PC-3 (cell line): ENCODE results near the gene ARRB1. TPM values are rescaled to one million over a fixed set of nuclear protein-coding genes. Genes with fewer than 3 reads are reported as not detected.

Source experiments
- ATAC-seq: fragments of 200-7000 bp; cut with Tn5 transposase; 2 replicates; pipeline ENCODE4 v1.9.1; 2020; ENCODE audit warnings: mild to moderate bottlenecking, moderate library complexity
- BruUV-seq: library from RNA; stranded (reverse); fragments of 400-500 nt; replicated peaks from 2 replicates; lab custom pipeline; 2021; lab: Mats Ljungman, UMichigan
- CTCF ChIA-PET: fragments of 300-600 bp; sonication (Branson Sonifier 250); formaldehyde crosslinking; loops from one replicate; lab custom pipeline; 2022; ENCODE audit warnings: antibody characterized with exemption; lab: Charles Lee
- POLR2A ChIA-PET: fragments of 300-600 bp; sonication (Branson Sonifier 250); formaldehyde crosslinking; loops from one replicate; lab custom pipeline; 2022; ENCODE audit warnings: antibody characterized with exemption; ENCODE audit not compliant: unreplicated experiment; lab: Charles Lee
- DNase-seq: peaks from one replicate; pipeline ENCODE4 v3.0.0-alpha.2; 2015
- H2AFZ ChIP-seq: fragments of 300-600 bp; sonication (generic); 2 replicates; pipeline ENCODE4 v1.6.0; 2016; ENCODE audit warnings: antibody characterized with exemption, low read length
- H3F3A ChIP-seq: fragments of 300-600 bp; sonication (generic); one replicate; pipeline ENCODE4 v1.6.0; 2017; ENCODE audit warnings: antibody characterized with exemption, low read length, control low read depth, mild to moderate bottlenecking; ENCODE audit not compliant: unreplicated experiment
- H3K27ac ChIP-seq: fragments of 300-600 bp; sonication (generic); 2 replicates; pipeline ENCODE4 v1.5.1; 2016; ENCODE audit warnings: mild to moderate bottlenecking, low read length
- H3K27me3 ChIP-seq: fragments of 300-600 bp; sonication (generic); 2 replicates; pipeline ENCODE4 v1.6.1; 2016; ENCODE audit warnings: low read length, mixed read lengths
- H3K36me3 ChIP-seq: fragments of 300-600 bp; sonication (generic); 2 replicates; pipeline ENCODE4 v1.6.1; 2016; ENCODE audit warnings: low read depth, mixed run types, low read length, mixed read lengths
- H3K4me1 ChIP-seq: fragments of 300-600 bp; sonication (generic); 2 replicates; pipeline ENCODE4 v1.5.1; 2016; ENCODE audit warnings: low read length; ENCODE audit not compliant: insufficient read depth
- H3K4me2 ChIP-seq: fragments of 300-600 bp; sonication (generic); 2 replicates; pipeline ENCODE4 v1.6.0; 2016; ENCODE audit warnings: low read length
- H3K4me3 ChIP-seq: fragments of 300-600 bp; sonication (generic); 2 replicates; pipeline ENCODE4 v1.5.1; 2016; ENCODE audit warnings: mild to moderate bottlenecking, low read length, mixed read lengths
- H3K79me2 ChIP-seq: fragments of 300-600 bp; sonication (generic); 2 replicates; pipeline ENCODE4 v1.6.1; 2017; ENCODE audit warnings: low read length, mixed read lengths
- H3K9ac ChIP-seq: fragments of 300-600 bp; sonication (generic); 2 replicates; pipeline ENCODE4 v1.6.0; 2016; ENCODE audit warnings: mild to moderate bottlenecking, low read length
- H3K9me2 ChIP-seq: fragments of 300-600 bp; sonication (generic); replicated peaks from 2 replicates; pipeline ENCODE4 v1.6.1; 2016; ENCODE audit warnings: mixed run types, low read length, mixed read lengths
- H3K9me3 ChIP-seq: fragments of 300-600 bp; sonication (generic); 2 replicates; pipeline ENCODE4 v1.6.1; 2016; ENCODE audit warnings: low read length, mixed read lengths
- H4K20me1 ChIP-seq: fragments of 300-600 bp; sonication (generic); 2 replicates; pipeline ENCODE4 v1.6.1; 2016; ENCODE audit warnings: low read length, mixed read lengths
- EZH2 ChIP-seq: fragments of 300-600 bp; sonication (generic); IDR thresholded peaks from one replicate; pipeline ENCODE4 v1.6.1; 2017; ENCODE audit warnings: antibody characterized with exemption, mild to moderate bottlenecking, low read length; ENCODE audit not compliant: unreplicated experiment
- EZH2phosphoT487 ChIP-seq: fragments of 300-600 bp; sonication (generic); IDR thresholded peaks from 2 replicates; pipeline ENCODE4 v1.6.1; 2018; ENCODE audit warnings: mild to moderate bottlenecking, antibody characterized with exemption, low read length, borderline replicate concordance
- intact Hi-C: fragments of 100-400 bp; cut with micrococcal nuclease; formaldehyde crosslinking; loops from 2 replicates; pipeline ENCODE4 v1.9.0; 2023
- total RNA-seq: library from RNA; depleted of rRNA; stranded (reverse); fragments of >200 nt; gene quantifications from 2 replicates; pipeline ENCODE4 v1.2.3, GENCODE V29; 2014
- TF ChIP-seq, protein P1 (sequence below): fragments of 300-600 bp; sonication (generic); conservative IDR thresholded peaks from 2 replicates; pipeline ENCODE4 v1.5.1; 2017; ENCODE audit warnings: antibody characterized with exemption, low read depth, mild to moderate bottlenecking, low read length

Gene ARRB1
- total RNA-seq, 1 experiment from 2014 or later: 19.1 TPM

DNA sequence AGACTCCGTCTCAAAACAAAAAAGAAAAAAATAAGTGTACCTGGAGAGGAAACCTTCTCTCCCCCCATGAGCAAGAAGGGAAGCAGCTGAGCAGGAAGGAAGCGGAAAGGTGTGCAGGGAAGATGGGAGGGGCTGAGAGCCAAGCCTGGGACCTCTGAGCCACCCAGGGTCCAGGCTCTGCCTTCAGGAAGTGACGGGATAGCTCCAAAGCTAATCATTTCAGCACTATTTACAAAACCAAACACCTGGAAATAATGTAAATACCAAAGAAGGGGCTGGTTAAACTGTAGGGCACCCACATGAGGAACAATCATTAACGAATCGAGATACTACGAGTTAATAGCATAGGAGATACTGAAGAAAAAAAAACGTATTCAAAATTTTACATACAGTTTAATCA lies 27.9 kb downstream of the ARRB1 start:
- H3K9me3 ChIP-seq: no peaks in the 10 kb centered on the region
- H3K79me2 ChIP-seq: no peaks in the 10 kb centered on the region
- ATAC-seq (no peak), DNase-seq (no peak)
- no peaks in the 10 kb centered on the region for H3K27me3 ChIP-seq
- no TSS peak for BruUV-seq
- H3K4me2 ChIP-seq: no peak overlapping the region
- no peaks in the 10 kb centered on the region for H4K20me1 ChIP-seq
- intact Hi-C loops: no loop called here
- H3K27ac ChIP-seq: no peak overlapping the region
- no peaks in the 10 kb centered on the region for H3K36me3 ChIP-seq
- peaks cover 32% of the 10 kb centered on the region for H3K4me1 ChIP-seq
- ChIA-PET POLR2A (no interaction called here), CTCF (interaction anchor here (0.7 kb wide), 1 partner anchor 44 kb away, joined by 5 read pairs; no protein-coding TSS in a partner anchor)
- no peaks in the 10 kb centered on the region for H3F3A ChIP-seq
- H2AFZ ChIP-seq: no peak overlapping the region
- no peak overlapping the region for H3K9ac ChIP-seq
- TF ChIP-seq EZH2phosphoT487: no peak
- H3K4me3 ChIP-seq: no peak overlapping the region
- H3K9me2 ChIP-seq: no peaks in the 10 kb centered on the region

DNA sequence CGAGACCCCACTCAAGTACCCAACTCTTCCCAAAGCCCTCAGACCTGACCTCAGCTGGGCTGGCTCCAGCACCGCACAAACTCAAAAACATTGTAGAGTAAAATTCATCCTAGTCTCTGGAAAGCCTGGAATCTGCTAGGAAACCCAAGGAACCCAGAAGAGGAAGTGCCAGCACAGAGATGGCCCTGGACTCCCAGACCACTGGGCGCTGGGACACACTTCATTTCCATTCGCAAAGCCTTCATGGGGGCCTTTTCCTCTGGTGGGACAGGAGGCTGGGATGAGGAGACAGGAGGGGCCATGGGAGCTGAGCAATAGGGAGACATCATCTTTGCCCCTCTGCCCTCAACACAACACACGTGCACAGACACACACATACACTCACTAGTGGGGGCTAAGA lies 30.8 kb downstream of the ARRB1 start:
- DNase-seq (no peak), ATAC-seq (no peak)
- Histone ChIP-seq H3K9ac (no peak overlapping the region), H3K4me1 (peaks cover 14% of the 10 kb centered on the region), H3K27ac (no peak overlapping the region), H2AFZ (no peak overlapping the region), H3K4me2 (no peak overlapping the region), H3K27me3 (no peaks in the 10 kb centered on the region), H3K79me2 (no peaks in the 10 kb centered on the region), H3K36me3 (no peaks in the 10 kb centered on the region), H3F3A (no peaks in the 10 kb centered on the region), H4K20me1 (no peaks in the 10 kb centered on the region), H3K9me3 (no peaks in the 10 kb centered on the region), H3K9me2 (no peaks in the 10 kb centered on the region), H3K4me3 (no peak overlapping the region)
- intact Hi-C loops: no loop called here
- CTCF ChIA-PET: no interaction called here
- no TSS peak for BruUV-seq
- TF ChIP-seq, protein P1, sequence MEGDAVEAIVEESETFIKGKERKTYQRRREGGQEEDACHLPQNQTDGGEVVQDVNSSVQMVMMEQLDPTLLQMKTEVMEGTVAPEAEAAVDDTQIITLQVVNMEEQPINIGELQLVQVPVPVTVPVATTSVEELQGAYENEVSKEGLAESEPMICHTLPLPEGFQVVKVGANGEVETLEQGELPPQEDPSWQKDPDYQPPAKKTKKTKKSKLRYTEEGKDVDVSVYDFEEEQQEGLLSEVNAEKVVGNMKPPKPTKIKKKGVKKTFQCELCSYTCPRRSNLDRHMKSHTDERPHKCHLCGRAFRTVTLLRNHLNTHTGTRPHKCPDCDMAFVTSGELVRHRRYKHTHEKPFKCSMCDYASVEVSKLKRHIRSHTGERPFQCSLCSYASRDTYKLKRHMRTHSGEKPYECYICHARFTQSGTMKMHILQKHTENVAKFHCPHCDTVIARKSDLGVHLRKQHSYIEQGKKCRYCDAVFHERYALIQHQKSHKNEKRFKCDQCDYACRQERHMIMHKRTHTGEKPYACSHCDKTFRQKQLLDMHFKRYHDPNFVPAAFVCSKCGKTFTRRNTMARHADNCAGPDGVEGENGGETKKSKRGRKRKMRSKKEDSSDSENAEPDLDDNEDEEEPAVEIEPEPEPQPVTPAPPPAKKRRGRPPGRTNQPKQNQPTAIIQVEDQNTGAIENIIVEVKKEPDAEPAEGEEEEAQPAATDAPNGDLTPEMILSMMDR: no peak
- TF ChIP-seq EZH2phosphoT487 (no peak), EZH2 (no peak)
- POLR2A ChIA-PET: no interaction called here

DNA sequence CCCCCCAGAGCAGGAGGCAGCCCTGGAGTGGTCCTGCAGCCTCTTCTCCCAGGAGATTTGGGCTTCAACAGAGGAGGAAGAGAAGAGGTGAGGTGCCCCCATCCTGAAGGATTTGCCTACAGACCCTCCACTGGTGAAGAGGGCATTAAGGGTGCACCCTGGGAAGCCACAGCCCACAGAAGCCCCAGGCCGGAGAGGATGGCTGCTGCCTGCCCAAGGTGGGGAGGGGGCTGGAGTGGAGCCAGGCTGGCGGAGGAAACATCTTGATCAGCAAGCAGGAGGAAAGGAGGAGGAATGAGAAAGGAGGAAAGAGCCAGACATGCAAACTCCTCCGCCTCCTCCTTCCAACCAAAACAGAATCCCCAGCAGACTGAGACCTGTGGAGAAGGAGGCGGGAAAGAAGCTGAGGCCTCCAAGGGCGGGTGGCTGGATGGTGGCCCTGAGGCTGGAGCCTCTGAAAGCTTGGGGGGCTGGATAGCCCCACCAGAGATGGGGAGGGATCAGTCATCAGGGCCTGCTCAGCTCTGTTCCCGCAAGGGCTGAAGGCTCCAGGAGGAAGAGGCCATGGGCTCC lies 31.3 kb downstream of the ARRB1 start:
- no peak for DNase-seq
- no peak for ATAC-seq
- no peak overlapping the region for H3K9ac ChIP-seq
- BruUV-seq: no TSS peak
- no peaks in the 10 kb centered on the region for H3K36me3 ChIP-seq
- ChIA-PET CTCF (no interaction called here), POLR2A (no interaction called here)
- H3F3A ChIP-seq: no peaks in the 10 kb centered on the region
- H3K9me2 ChIP-seq: no peaks in the 10 kb centered on the region
- no peak overlapping the region for H3K4me2 ChIP-seq
- no peaks in the 10 kb centered on the region for H4K20me1 ChIP-seq
- no peak overlapping the region for H3K4me3 ChIP-seq
- H3K27me3 ChIP-seq: no peaks in the 10 kb centered on the region
- intact Hi-C loops: no loop called here
- no peaks in the 10 kb centered on the region for H3K9me3 ChIP-seq
- TF ChIP-seq EZH2phosphoT487: no peak
- TF ChIP-seq, protein P1: no peak
- no peak for TF ChIP-seq EZH2
- H3K79me2 ChIP-seq: no peaks in the 10 kb centered on the region
- no peak overlapping the region for H2AFZ ChIP-seq
- no peak overlapping the region for H3K27ac ChIP-seq
- H3K4me1 ChIP-seq: peaks cover 9% of the 10 kb centered on the region; the same call in 1 of the 2 replicates
